Hepatocyte (in vitro differentiated cells): ENCODE results near the gene HSBP1L1.

Experiments used
- EZH2 ChIP-seq: fragments of 200-600 bp; sonication (generic); IDR thresholded peaks from 2 replicates; pipeline ENCODE4 v1.6.1; 2016; ENCODE audit warnings: antibody characterized with exemption, mild to moderate bottlenecking, borderline replicate concordance
- EZH2phosphoT487 ChIP-seq: fragments of 200-600 bp; sonication (generic); IDR thresholded peaks from one replicate; pipeline ENCODE4 v1.6.1; 2018; ENCODE audit warnings: antibody characterized with exemption, mild to moderate bottlenecking, low read depth, moderate library complexity; ENCODE audit not compliant: unreplicated experiment, severe bottlenecking
- TF ChIP-seq, protein P1 (sequence below): fragments of 200-600 bp; sonication (generic); IDR thresholded peaks from 2 replicates; pipeline ENCODE4 v1.5.1; 2016; ENCODE audit warnings: antibody characterized with exemption, mild to moderate bottlenecking; ENCODE audit not compliant: poor library complexity

DNA sequence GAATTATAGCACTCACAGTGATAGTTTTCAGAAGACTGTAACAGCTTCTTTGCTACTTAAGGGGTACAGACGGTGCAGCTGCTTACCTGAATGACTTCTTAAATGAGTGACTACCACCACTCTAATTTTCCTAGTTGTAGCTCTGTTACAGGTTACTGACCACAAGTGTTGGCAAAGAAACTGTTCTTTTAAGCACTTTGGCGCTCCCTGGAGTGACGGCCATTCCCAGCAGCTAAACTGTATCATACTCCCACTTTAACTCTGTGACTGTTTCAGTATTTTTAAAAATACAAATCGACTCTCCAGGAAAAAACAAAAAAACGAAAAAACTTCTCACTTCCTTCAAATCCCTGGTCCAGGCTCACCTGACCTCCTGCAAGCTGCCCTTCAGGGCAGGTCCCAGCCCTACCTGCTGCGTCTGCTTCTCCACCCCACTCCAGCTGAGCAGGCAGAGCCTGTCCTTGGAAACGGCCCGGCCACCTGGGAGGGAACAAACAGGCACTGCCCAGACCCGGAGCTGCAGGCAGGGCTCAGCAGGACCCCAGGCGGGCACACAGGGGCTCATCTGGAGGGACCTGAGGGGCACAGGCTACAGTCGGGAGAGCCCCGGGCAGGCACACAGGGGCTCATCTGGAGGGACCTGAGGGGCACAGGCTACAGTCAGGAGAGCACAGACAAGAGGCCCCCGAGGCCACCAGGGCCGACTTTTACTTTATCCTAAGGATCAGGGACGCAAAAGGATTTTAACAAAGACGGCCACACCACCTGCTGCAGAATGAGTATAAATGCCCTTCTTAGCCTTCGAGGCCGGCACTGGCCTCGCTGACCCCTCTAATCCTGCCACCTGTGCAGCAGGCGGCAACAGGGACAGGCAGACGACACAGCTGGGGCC, 37.5 kb upstream of the HSBP1L1 start:
- TF ChIP-seq, protein P1, sequence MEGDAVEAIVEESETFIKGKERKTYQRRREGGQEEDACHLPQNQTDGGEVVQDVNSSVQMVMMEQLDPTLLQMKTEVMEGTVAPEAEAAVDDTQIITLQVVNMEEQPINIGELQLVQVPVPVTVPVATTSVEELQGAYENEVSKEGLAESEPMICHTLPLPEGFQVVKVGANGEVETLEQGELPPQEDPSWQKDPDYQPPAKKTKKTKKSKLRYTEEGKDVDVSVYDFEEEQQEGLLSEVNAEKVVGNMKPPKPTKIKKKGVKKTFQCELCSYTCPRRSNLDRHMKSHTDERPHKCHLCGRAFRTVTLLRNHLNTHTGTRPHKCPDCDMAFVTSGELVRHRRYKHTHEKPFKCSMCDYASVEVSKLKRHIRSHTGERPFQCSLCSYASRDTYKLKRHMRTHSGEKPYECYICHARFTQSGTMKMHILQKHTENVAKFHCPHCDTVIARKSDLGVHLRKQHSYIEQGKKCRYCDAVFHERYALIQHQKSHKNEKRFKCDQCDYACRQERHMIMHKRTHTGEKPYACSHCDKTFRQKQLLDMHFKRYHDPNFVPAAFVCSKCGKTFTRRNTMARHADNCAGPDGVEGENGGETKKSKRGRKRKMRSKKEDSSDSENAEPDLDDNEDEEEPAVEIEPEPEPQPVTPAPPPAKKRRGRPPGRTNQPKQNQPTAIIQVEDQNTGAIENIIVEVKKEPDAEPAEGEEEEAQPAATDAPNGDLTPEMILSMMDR, result no peak
- no peak for TF ChIP-seq EZH2phosphoT487
- no peak for TF ChIP-seq EZH2
